PC-3 (cell line): Measurements from ENCODE around the gene NPL. TPM values are rescaled to one million over a fixed set of nuclear protein-coding genes. Genes with fewer than 3 reads are reported as not detected.

Experiments used
- ATAC-seq: fragments of 200-7000 bp; cut with Tn5 transposase; 2 replicates; pipeline ENCODE4 v1.9.1; 2020; ENCODE audit warnings: mild to moderate bottlenecking, moderate library complexity
- BruUV-seq: library from RNA; stranded (reverse); fragments of 400-500 nt; replicated peaks from 2 replicates; lab custom pipeline; 2021; lab: Mats Ljungman, UMichigan
- CTCF ChIA-PET: fragments of 300-600 bp; sonication (Branson Sonifier 250); formaldehyde crosslinking; loops from one replicate; lab custom pipeline; 2022; ENCODE audit warnings: antibody characterized with exemption; lab: Charles Lee
- POLR2A ChIA-PET: fragments of 300-600 bp; sonication (Branson Sonifier 250); formaldehyde crosslinking; loops from one replicate; lab custom pipeline; 2022; ENCODE audit warnings: antibody characterized with exemption; ENCODE audit not compliant: unreplicated experiment; lab: Charles Lee
- DNase-seq: peaks from one replicate; pipeline ENCODE4 v3.0.0-alpha.2; 2015
- H2AFZ ChIP-seq: fragments of 300-600 bp; sonication (generic); 2 replicates; pipeline ENCODE4 v1.6.0; 2016; ENCODE audit warnings: antibody characterized with exemption, low read length
- H3F3A ChIP-seq: fragments of 300-600 bp; sonication (generic); one replicate; pipeline ENCODE4 v1.6.0; 2017; ENCODE audit warnings: antibody characterized with exemption, low read length, control low read depth, mild to moderate bottlenecking; ENCODE audit not compliant: unreplicated experiment
- H3K27ac ChIP-seq: fragments of 300-600 bp; sonication (generic); 2 replicates; pipeline ENCODE4 v1.5.1; 2016; ENCODE audit warnings: mild to moderate bottlenecking, low read length
- H3K27me3 ChIP-seq: fragments of 300-600 bp; sonication (generic); 2 replicates; pipeline ENCODE4 v1.6.1; 2016; ENCODE audit warnings: low read length, mixed read lengths
- H3K36me3 ChIP-seq: fragments of 300-600 bp; sonication (generic); 2 replicates; pipeline ENCODE4 v1.6.1; 2016; ENCODE audit warnings: low read depth, mixed run types, low read length, mixed read lengths
- H3K4me1 ChIP-seq: fragments of 300-600 bp; sonication (generic); 2 replicates; pipeline ENCODE4 v1.5.1; 2016; ENCODE audit warnings: low read length; ENCODE audit not compliant: insufficient read depth
- H3K4me2 ChIP-seq: fragments of 300-600 bp; sonication (generic); 2 replicates; pipeline ENCODE4 v1.6.0; 2016; ENCODE audit warnings: low read length
- H3K4me3 ChIP-seq: fragments of 300-600 bp; sonication (generic); 2 replicates; pipeline ENCODE4 v1.5.1; 2016; ENCODE audit warnings: mild to moderate bottlenecking, low read length, mixed read lengths
- H3K79me2 ChIP-seq: fragments of 300-600 bp; sonication (generic); 2 replicates; pipeline ENCODE4 v1.6.1; 2017; ENCODE audit warnings: low read length, mixed read lengths
- H3K9ac ChIP-seq: fragments of 300-600 bp; sonication (generic); 2 replicates; pipeline ENCODE4 v1.6.0; 2016; ENCODE audit warnings: mild to moderate bottlenecking, low read length
- H3K9me2 ChIP-seq: fragments of 300-600 bp; sonication (generic); replicated peaks from 2 replicates; pipeline ENCODE4 v1.6.1; 2016; ENCODE audit warnings: mixed run types, low read length, mixed read lengths
- H3K9me3 ChIP-seq: fragments of 300-600 bp; sonication (generic); 2 replicates; pipeline ENCODE4 v1.6.1; 2016; ENCODE audit warnings: low read length, mixed read lengths
- H4K20me1 ChIP-seq: fragments of 300-600 bp; sonication (generic); 2 replicates; pipeline ENCODE4 v1.6.1; 2016; ENCODE audit warnings: low read length, mixed read lengths
- EZH2 ChIP-seq: fragments of 300-600 bp; sonication (generic); IDR thresholded peaks from one replicate; pipeline ENCODE4 v1.6.1; 2017; ENCODE audit warnings: antibody characterized with exemption, mild to moderate bottlenecking, low read length; ENCODE audit not compliant: unreplicated experiment
- EZH2phosphoT487 ChIP-seq: fragments of 300-600 bp; sonication (generic); IDR thresholded peaks from 2 replicates; pipeline ENCODE4 v1.6.1; 2018; ENCODE audit warnings: mild to moderate bottlenecking, antibody characterized with exemption, low read length, borderline replicate concordance
- intact Hi-C: fragments of 100-400 bp; cut with micrococcal nuclease; formaldehyde crosslinking; loops from 2 replicates; pipeline ENCODE4 v1.9.0; 2023
- total RNA-seq: library from RNA; depleted of rRNA; stranded (reverse); fragments of >200 nt; gene quantifications from 2 replicates; pipeline ENCODE4 v1.2.3, GENCODE V29; 2014
- TF ChIP-seq, protein P1 (sequence below): fragments of 300-600 bp; sonication (generic); conservative IDR thresholded peaks from 2 replicates; pipeline ENCODE4 v1.5.1; 2017; ENCODE audit warnings: antibody characterized with exemption, low read depth, mild to moderate bottlenecking, low read length

Gene NPL
- total RNA-seq, 1 experiment from 2014 or later = not detected

DNA sequence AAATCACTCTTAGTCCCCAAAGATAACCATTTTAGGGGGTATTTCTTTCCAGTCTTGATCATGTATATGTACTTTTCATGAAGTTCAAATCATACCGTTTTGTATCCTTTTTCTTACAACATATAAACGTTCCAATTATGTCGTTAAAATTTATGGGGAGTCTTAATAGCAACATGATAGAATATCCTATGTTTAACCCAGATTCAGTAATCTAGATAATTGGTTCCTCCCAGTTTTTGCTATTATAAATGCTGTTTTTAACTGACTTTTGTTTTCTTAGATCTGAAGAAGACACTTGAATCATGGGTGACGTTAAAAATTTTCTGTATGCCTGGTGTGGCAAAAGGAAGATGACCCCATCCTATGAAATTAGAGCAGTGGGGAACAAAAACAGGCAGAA is 52.7 kb downstream of the NPL start:
- Histone ChIP-seq H3K4me2 (peak overlapping the region; percentile 98), H3K27ac (no peak overlapping the region), H4K20me1 (peaks cover 74% of the 10 kb centered on the region), H3K27me3 (no peaks in the 10 kb centered on the region), H3K9ac (peak overlapping the region; percentile 19; the same call in 1 of the 2 replicates), H3K9me3 (no peaks in the 10 kb centered on the region), H2AFZ (no peak overlapping the region), H3K9me2 (no peaks in the 10 kb centered on the region), H3K79me2 (peaks cover 81% of the 10 kb centered on the region), H3K4me3 (peak overlapping the region; percentile 98), H3F3A (no peaks in the 10 kb centered on the region), H3K4me1 (peaks cover 11% of the 10 kb centered on the region; the same call in 1 of the 2 replicates), H3K36me3 (peaks cover 46% of the 10 kb centered on the region)
- ATAC-seq (no peak), DNase-seq (no peak)
- ChIA-PET CTCF (no interaction called here), POLR2A (no interaction called here)
- intact Hi-C loops = no loop called here
- no peak for TF ChIP-seq EZH2
- TF ChIP-seq, protein P1, sequence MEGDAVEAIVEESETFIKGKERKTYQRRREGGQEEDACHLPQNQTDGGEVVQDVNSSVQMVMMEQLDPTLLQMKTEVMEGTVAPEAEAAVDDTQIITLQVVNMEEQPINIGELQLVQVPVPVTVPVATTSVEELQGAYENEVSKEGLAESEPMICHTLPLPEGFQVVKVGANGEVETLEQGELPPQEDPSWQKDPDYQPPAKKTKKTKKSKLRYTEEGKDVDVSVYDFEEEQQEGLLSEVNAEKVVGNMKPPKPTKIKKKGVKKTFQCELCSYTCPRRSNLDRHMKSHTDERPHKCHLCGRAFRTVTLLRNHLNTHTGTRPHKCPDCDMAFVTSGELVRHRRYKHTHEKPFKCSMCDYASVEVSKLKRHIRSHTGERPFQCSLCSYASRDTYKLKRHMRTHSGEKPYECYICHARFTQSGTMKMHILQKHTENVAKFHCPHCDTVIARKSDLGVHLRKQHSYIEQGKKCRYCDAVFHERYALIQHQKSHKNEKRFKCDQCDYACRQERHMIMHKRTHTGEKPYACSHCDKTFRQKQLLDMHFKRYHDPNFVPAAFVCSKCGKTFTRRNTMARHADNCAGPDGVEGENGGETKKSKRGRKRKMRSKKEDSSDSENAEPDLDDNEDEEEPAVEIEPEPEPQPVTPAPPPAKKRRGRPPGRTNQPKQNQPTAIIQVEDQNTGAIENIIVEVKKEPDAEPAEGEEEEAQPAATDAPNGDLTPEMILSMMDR = no peak
- no TSS peak for BruUV-seq

GRCh38 chr1:182845379-182845778 is 55.8 kb downstream of the NPL start:
- no peaks in the 10 kb centered on the region for H3K9me2 ChIP-seq
- ChIA-PET CTCF (no interaction called here), POLR2A (no interaction called here)
- no peak for TF ChIP-seq EZH2phosphoT487
- TF ChIP-seq, protein P1 = no peak
- TF ChIP-seq EZH2 = no peak
- no peaks in the 10 kb centered on the region for H3K9me3 ChIP-seq
- intact Hi-C loops = no loop called here
- H3K27me3 ChIP-seq = no peaks in the 10 kb centered on the region
- H3K4me2 ChIP-seq = no peak overlapping the region
- peaks cover 88% of the 10 kb centered on the region for H4K20me1 ChIP-seq
- peaks cover 75% of the 10 kb centered on the region for H3K36me3 ChIP-seq
- no peak overlapping the region for H3K4me3 ChIP-seq
- H3K27ac ChIP-seq = no peak overlapping the region
- no peak for ATAC-seq
- peaks cover 99% of the 10 kb centered on the region for H3K79me2 ChIP-seq
- H3K9ac ChIP-seq = no peak overlapping the region
- no peak for DNase-seq
- no peak overlapping the region for H2AFZ ChIP-seq
- H3K4me1 ChIP-seq = peaks cover 11% of the 10 kb centered on the region; the same call in 1 of the 2 replicates
- no TSS peak for BruUV-seq
- no peaks in the 10 kb centered on the region for H3F3A ChIP-seq

DNA sequence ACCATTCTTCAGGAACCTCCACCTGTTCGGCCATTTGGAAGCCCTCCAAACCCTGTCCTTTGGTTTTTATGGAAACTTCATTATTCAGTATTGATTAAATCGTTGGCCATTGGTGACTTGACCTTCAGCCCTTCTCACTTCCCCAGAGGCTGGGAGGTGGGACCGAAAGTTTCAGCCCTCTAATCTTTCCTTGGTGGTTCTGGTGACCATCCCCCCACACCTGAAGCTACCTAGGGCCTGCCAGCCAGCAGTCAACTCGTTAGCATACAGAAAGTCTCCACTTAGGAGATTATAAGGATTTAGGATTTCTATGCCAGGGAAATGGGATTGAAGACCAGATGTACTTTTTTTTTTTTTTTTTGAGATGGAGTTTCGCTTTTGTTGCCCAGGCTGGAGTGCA is 56.3 kb downstream of the NPL start:
- ChIA-PET CTCF (no interaction called here), POLR2A (no interaction called here)
- TF ChIP-seq EZH2phosphoT487 = no peak
- TF ChIP-seq, protein P1 = no peak
- DNase-seq (no peak), ATAC-seq (no peak)
- H3K9ac ChIP-seq = no peak overlapping the region
- no peak overlapping the region for H2AFZ ChIP-seq
- peaks cover 11% of the 10 kb centered on the region; the same call in 1 of the 2 replicates for H3K4me1 ChIP-seq
- H3K4me3 ChIP-seq = no peak overlapping the region
- H4K20me1 ChIP-seq = peaks cover 83% of the 10 kb centered on the region
- intact Hi-C loops = no loop called here
- no peaks in the 10 kb centered on the region for H3K27me3 ChIP-seq
- peaks cover 75% of the 10 kb centered on the region for H3K36me3 ChIP-seq
- H3K9me3 ChIP-seq = no peaks in the 10 kb centered on the region
- H3K9me2 ChIP-seq = no peaks in the 10 kb centered on the region
- no peak overlapping the region for H3K4me2 ChIP-seq
- no peaks in the 10 kb centered on the region for H3F3A ChIP-seq
- H3K79me2 ChIP-seq = peaks cover 99% of the 10 kb centered on the region
- no peak overlapping the region for H3K27ac ChIP-seq
- no TSS peak for BruUV-seq
